LNCaP clone FGC (cell line): ENCODE measurements around the gene PRTFDC1.

Experiments used
- DNase-seq: peaks from one replicate; pipeline ENCODE4 v3.0.0-alpha.2; 2011; ENCODE audit warnings: low read depth
- H3K4me3 ChIP-seq: 2 replicates; pipeline ENCODE4 v1.5.1; 2011; ENCODE audit warnings: mild to moderate bottlenecking, low read depth, low read length, control low read depth
- TF ChIP-seq, protein P1 (sequence below): IDR thresholded peaks from 2 replicates; pipeline ENCODE4 v1.5.1; 2012; ENCODE audit warnings: mild to moderate bottlenecking; ENCODE audit not compliant: control insufficient read depth, insufficient read depth; ENCODE audit errors: extremely low read depth

PRTFDC1 gene

DNA sequence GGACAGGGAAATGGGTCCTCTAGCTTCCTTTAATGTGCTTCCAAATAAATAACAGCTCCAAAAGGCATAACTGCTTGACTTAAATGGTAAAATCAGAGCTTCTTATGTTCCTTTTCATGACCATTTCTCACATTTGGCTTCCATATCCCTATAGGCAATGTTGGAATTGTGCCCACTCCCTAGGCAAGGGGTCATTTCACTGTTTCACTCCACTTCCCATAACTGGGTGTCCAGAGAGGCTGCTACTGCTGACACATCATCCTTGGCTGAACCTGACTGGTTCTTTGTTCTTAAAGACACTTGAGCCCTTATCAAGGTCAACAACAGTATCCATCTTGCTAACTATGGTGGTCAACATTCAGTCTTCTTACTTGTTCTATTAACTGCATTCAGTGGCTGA, 37.1 kb downstream of the PRTFDC1 start:
- H3K4me3 ChIP-seq, result no peak overlapping the region
- no peak for DNase-seq
- TF ChIP-seq, protein P1, sequence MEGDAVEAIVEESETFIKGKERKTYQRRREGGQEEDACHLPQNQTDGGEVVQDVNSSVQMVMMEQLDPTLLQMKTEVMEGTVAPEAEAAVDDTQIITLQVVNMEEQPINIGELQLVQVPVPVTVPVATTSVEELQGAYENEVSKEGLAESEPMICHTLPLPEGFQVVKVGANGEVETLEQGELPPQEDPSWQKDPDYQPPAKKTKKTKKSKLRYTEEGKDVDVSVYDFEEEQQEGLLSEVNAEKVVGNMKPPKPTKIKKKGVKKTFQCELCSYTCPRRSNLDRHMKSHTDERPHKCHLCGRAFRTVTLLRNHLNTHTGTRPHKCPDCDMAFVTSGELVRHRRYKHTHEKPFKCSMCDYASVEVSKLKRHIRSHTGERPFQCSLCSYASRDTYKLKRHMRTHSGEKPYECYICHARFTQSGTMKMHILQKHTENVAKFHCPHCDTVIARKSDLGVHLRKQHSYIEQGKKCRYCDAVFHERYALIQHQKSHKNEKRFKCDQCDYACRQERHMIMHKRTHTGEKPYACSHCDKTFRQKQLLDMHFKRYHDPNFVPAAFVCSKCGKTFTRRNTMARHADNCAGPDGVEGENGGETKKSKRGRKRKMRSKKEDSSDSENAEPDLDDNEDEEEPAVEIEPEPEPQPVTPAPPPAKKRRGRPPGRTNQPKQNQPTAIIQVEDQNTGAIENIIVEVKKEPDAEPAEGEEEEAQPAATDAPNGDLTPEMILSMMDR, result no peak

DNA sequence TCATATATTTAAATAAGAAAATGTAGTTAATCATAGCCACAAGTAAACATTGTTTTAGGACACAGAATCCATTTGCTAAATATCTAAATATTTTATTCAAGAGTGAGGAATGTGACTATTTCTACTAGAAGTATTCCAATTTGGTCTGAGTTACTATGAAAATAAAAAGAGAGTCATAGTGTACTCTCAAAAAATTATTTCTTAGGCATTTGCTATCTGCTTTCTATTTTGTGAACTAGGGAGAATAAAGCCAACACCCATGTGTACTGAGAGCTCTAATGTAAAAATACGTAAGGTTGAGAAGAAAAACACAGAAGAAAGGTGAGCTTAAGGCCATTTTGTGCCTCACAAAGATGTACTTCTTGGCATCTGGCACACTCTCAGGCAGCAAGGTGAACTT, 38.3 kb downstream of the PRTFDC1 start:
- H3K4me3 ChIP-seq, result no peak overlapping the region
- DNase-seq, result no peak
- TF ChIP-seq, protein P1, result no peak

DNA sequence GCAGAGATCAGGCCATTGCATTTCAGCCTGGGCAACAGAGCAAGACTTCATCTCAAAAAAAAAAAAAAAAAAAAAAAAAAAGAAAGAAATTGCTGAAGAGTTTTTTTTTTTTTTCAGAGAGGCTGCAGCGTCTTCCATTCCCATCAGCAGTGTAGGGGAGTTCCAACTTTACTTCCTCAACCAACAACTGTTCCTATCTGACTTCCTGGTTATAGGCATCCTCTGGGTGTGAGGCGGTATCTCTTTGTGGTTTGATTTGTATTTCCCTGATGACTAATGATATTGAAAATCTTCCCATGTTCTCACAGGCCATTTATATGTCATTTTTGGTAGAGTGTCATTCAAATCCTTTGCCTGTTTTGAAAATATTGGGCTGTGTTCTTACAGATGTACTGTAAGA, 40.2 kb downstream of the PRTFDC1 start:
- no peak overlapping the region for H3K4me3 ChIP-seq
- TF ChIP-seq, protein P1, result no peak
- DNase-seq, result no peak

DNA sequence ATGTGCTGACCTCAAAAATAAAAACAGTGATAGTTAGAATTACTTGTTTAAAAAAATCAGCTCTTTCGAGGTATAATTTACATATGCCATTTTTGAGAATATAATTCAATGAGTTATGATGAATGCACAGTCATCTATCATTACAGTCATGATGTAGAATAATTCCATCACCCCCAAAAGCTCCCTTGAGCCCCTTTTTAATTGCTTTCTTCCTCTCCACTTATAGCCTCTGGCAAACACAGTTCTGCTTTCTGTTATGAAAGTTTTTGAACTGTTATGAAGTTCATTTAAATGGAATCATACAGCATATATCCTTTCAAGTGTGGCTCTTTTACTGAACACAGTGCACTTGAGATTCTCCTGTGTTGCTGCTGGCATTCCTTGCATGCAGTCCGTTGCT, 41.4 kb downstream of the PRTFDC1 start:
- no peak overlapping the region for H3K4me3 ChIP-seq
- no peak for DNase-seq
- TF ChIP-seq, protein P1, result no peak

DNA sequence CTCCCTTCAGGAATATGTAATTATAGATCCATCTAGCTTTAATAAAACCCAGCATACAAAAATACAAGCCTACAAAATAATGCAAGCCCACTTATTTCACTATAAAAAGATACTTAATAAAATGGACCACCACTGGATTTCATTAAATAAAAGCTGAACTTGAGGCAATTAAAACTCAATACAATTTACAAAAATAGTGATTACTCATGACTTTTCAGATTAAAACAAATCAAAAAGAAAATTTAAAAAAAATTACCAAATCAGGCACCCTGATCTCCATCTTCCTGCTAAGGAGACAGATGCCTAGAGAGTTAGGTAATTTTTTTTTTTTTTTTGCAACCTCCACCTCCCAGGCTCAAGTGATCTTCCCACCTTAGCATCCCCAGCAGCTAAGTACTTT, 41.8 kb downstream of the PRTFDC1 start:
- DNase-seq, result no peak
- TF ChIP-seq, protein P1, result no peak
- H3K4me3 ChIP-seq, result no peak overlapping the region

DNA sequence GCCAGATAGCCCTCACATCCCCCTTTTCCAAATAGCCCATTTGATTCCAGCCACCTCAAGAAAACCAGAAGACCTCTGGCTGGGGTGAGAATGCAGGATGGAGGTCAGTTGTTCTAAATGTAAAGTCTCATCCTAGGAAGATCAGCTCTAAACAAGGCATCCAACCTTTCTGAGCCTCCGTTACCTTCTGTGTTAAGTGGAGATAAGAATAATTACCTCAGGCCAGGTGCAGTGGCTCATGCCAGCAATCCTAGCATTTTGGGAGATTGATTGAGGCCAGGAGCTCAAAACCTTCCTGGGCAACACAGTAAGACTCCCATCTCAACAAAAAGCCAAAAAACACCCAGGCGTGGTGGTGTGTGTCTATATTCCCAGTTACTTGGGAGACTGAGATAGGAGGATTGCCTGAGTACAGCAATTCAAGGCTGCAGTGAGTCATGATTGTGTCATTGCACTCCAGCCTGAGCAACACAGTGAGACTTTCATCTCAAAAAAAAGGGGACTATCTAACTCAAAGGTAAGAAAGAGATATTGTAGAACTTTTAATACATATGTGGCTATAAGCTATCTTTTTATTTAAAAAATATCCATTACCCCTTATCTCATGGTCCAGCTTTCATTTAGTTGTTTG, 43.5 kb downstream of the PRTFDC1 start:
- DNase-seq, result no peak
- H3K4me3 ChIP-seq, result no peak overlapping the region

More for the DNA sequence above, 43.5 kb downstream of the PRTFDC1 start:
- TF ChIP-seq, protein P1, result no peak
